HFFc6 (cell line): ENCODE measurements around the gene NLRX1. TPM values are rescaled to one million over a fixed set of nuclear protein-coding genes. Genes with fewer than 3 reads are reported as not detected.

Experiments used
- DNase-seq: peaks from one replicate; pipeline ENCODE4 v3.0.0-alpha.2; 2018
- H3K27ac Mint-ChIP-seq: 2 replicates; pipeline ENCODE4 v1.8.0; 2020; ENCODE audit warnings: mild to moderate bottlenecking, mixed read lengths
- H3K27me3 Mint-ChIP-seq: 2 replicates; pipeline ENCODE4 v1.8.0; 2021; ENCODE audit warnings: mild to moderate bottlenecking, moderate library complexity, mixed read lengths; ENCODE audit not compliant: insufficient read depth
- H3K36me3 Mint-ChIP-seq: 2 replicates; pipeline ENCODE4 v1.8.0; 2021; ENCODE audit warnings: low read depth, mixed read lengths
- H3K4me1 Mint-ChIP-seq: 2 replicates; pipeline ENCODE4 v1.8.0; 2020; ENCODE audit warnings: low read depth, mixed read lengths
- H3K4me3 Mint-ChIP-seq: 2 replicates; pipeline ENCODE4 v1.8.0; 2020; ENCODE audit warnings: mild to moderate bottlenecking, moderate library complexity, mixed read lengths
- H3K9me3 Mint-ChIP-seq: 2 replicates; pipeline ENCODE4 v1.8.0; 2020; ENCODE audit warnings: mild to moderate bottlenecking, mixed read lengths
- CTCF ChIP-seq: fragments of 200-600 bp; sonication (generic); IDR thresholded peaks from 2 replicates; pipeline ENCODE4 v1.5.0; 2021; ENCODE audit warnings: antibody characterized with exemption, mild to moderate bottlenecking
- total RNA-seq, 6 experiments: library from RNA; stranded (reverse); fragmentation: NEBNext Ultra II Directional; extraction: Animal tissue kit (Norgen Biotek cat#: 25700); gene quantifications; 2 replicates in 1 of 6; 3 replicates in 5 of 6; pipeline ENCODE4 v1.2.3, GENCODE V29; 2021

The NLRX1 gene
- total RNA-seq, 6 experiments from 2014 or later, result 11.8 to 14.5 (median 12.9) TPM

DNA sequence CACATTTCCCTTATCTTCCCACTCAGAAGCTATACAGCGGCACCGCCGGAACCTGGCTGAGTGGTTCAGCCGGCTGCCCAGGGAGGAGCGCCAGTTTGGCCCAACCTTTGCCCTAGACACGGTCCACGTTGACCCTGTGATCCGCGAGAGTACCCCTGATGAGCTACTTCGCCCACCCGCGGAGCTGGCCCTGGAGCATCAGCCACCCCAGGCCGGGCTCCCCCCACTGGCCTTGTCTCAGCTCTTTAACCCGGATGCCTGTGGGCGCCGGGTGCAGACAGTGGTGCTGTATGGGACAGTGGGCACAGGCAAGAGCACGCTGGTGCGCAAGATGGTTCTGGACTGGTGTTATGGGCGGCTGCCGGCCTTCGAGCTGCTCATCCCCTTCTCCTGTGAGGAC is 4.9 kb downstream of the NLRX1 start:
- Mint-ChIP-seq H3K4me1 (peaks cover 26% of the 10 kb centered on the region), H3K4me3 (no peak overlapping the region)
- DNase-seq, result no peak

DNA sequence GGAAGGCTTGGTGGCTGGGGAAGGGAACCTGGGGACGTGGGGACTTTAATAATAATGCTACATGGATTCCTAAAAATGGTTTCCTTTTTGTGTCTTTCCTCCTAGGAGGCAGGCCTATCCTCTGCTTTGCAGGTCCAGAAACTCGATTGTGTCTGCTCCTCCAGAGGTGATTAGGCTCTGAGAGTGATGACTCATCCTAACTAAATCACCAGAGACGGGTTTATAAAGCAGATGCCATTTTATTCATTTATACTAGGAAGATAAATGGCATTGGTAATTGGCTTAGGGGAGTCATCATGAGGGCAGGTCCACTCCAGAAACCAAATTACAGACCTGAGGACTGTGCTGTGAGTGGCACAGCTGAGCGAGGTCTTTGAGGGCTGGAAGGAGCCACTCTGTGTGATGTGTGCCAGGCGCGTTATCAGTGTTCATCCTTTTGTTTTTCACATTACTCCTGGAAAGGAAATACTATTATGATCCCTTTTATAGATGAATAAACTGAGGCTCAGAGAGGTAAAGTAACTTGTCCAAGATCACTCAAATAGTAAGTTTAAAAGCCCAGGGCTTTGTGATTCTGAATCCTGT is 7.1 kb downstream of the NLRX1 start:
- TF ChIP-seq CTCF, result no peak
- peaks cover 22% of the 10 kb centered on the region for H3K4me1 Mint-ChIP-seq
- H3K9me3 Mint-ChIP-seq, result no peaks in the 10 kb centered on the region
- H3K36me3 Mint-ChIP-seq, result no peaks in the 10 kb centered on the region
- no peaks in the 10 kb centered on the region; the same call in 1 of the 2 replicates for H3K27me3 Mint-ChIP-seq
- H3K27ac Mint-ChIP-seq, result peak overlapping the region; percentile 46
- H3K4me3 Mint-ChIP-seq, result no peak overlapping the region
- peak; percentile 29 for DNase-seq

More for the DNA sequence above, 4.9 kb downstream of the NLRX1 start:
- Mint-ChIP-seq H3K36me3 (no peaks in the 10 kb centered on the region), H3K27me3 (no peaks in the 10 kb centered on the region; the same call in 1 of the 2 replicates), H3K9me3 (no peaks in the 10 kb centered on the region), H3K27ac (no peak overlapping the region)
- TF ChIP-seq CTCF, result no peak

- no peak for TF ChIP-seq CTCF
- H3K27ac Mint-ChIP-seq, result no peak overlapping the region; the same call in 1 of the 2 replicates
Measured at GRCh38 chr11:119178166-119178680, 9.7 kb downstream of the NLRX1 start.

GRCh38 chr11:119179342-119179741 is 10.8 kb downstream of the NLRX1 start:
- no peak overlapping the region for H3K27ac Mint-ChIP-seq
- H3K27me3 Mint-ChIP-seq, result no peaks in the 10 kb centered on the region
- H3K36me3 Mint-ChIP-seq, result no peaks in the 10 kb centered on the region
- no peak for DNase-seq
- no peak for TF ChIP-seq CTCF
- peaks cover 15% of the 10 kb centered on the region for H3K4me1 Mint-ChIP-seq
- H3K9me3 Mint-ChIP-seq, result no peaks in the 10 kb centered on the region
- H3K4me3 Mint-ChIP-seq, result no peak overlapping the region

More at GRCh38 chr11:119178166-119178680, 9.7 kb downstream of the NLRX1 start:
- no peak for DNase-seq
- Mint-ChIP-seq H3K4me1 (peaks cover 15% of the 10 kb centered on the region), H3K9me3 (no peaks in the 10 kb centered on the region), H3K4me3 (no peak overlapping the region), H3K27me3 (no peaks in the 10 kb centered on the region), H3K36me3 (no peaks in the 10 kb centered on the region)

DNA sequence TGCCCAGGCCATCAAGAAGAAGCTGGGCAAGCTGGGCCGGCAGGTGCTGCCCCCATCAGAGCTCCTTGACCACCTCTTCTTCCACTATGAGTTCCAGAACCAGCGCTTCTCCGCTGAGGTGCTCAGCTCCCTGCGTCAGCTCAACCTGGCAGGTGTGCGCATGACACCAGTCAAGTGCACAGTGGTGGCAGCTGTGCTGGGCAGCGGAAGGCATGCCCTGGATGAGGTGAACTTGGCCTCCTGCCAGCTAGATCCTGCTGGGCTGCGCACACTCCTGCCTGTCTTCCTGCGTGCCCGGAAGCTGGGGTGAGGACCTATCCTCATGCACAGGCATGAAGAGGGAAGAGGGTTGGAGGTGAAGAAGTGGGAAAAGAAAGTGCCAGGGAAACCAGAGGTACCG is 11.5 kb downstream of the NLRX1 start:
- Mint-ChIP-seq H3K36me3 (no peaks in the 10 kb centered on the region), H3K27ac (no peak overlapping the region)
- DNase-seq, result no peak

More for the DNA sequence above, 11.5 kb downstream of the NLRX1 start:
- Mint-ChIP-seq H3K4me3 (no peak overlapping the region), H3K27me3 (no peaks in the 10 kb centered on the region), H3K4me1 (peaks cover 15% of the 10 kb centered on the region), H3K9me3 (no peaks in the 10 kb centered on the region)
- no peak for TF ChIP-seq CTCF
